GOT3 (cell line): Measurements from ENCODE around the gene ALDOC.
A peak's percentile ranks its signal among the peaks of the same experiment; 100 is the strongest.
"Not testable (repeated sequence)": the region's sequence is repeated elsewhere in the genome, so short reads cannot be mapped to it uniquely, and the experiment has no call there.

Source experiments
- DNase-seq: peaks from one replicate; lab custom pipeline; 2025; ENCODE audit warnings: mixed read lengths; lab: John Stamatoyannopoulos, UW

The ALDOC gene

GRCh38 chr17:28576758-28577465 is at the start of gene ALDOC:
Gene ALDOC (minus strand): TSS chr17:28576895. CDS start chr17:28575532, 1,363 bp downstream.
- no peak for DNase-seq

- no peak for DNase-seq
Measured at GRCh38 chr17:28624148-28624547, 47.5 kb upstream of the ALDOC start.

DNA sequence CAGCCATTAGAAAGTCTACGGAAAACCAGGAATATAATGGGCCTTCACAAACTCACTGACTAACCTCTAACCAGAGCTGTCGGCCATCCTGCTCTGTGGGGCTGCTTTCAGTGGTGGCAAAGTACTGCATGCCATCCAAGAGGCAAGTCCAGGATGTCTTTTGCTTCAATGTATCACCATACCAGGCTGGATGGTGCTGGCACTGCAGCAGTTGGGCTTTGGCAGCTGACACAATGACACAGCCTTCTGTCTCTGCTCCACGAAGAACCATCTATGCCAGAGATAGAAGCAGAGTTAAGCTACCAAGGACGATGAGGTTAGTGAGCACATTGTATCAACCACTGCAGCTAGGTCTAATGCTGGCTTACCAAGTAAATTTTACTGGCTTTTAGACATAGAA is 47.0 kb upstream of the ALDOC start:
- no peak for DNase-seq

- no peak for DNase-seq
Measured at GRCh38 chr17:28622186-28622585, 45.5 kb upstream of the ALDOC start.

- no peak for DNase-seq
Measured at GRCh38 chr17:28620010-28620409, 43.3 kb upstream of the ALDOC start.

- no peak for DNase-seq
Measured at GRCh38 chr17:28618464-28618863, 41.8 kb upstream of the ALDOC start.

DNA sequence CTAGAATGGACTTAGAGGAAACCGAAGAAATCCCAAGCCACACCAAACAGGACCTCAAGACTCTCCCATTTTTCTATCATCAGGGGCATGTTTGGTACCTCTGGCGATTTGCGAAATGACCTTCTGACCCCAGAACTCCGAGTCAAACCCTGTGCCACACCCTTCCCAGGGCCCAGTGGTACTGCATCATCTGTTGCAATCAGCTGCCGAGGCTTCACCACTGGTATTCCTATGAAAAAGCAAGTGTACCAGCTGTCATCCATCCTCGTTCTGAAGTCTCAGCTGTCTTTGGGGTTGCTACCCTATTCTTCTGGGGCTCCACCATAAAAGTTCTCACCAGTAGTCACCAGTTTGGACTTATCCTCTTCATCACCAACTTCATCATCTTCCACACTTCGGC is 39.6 kb upstream of the ALDOC start:
- DNase-seq, result no peak

GRCh38 chr17:28615260-28615940 is 38.7 kb upstream of the ALDOC start:
- DNase-seq, result no peak

- no peak for DNase-seq
Measured at GRCh38 chr17:28613931-28614381, 37.3 kb upstream of the ALDOC start, which contains the start of gene RSKR. Gene RSKR (minus strand): TSS chr17:28614185. CDS start chr17:28614161, 24 bp downstream.

GRCh38 chr17:28612936-28613872 is 36.5 kb upstream of the ALDOC start:
- DNase-seq, result no peak

- DNase-seq, result no peak
Measured at GRCh38 chr17:28612531-28612930, 35.8 kb upstream of the ALDOC start.

GRCh38 chr17:28610376-28610775 is 33.7 kb upstream of the ALDOC start:
- no peak for DNase-seq

GRCh38 chr17:28604031-28604430 is 27.3 kb upstream of the ALDOC start:
- DNase-seq, result not testable (repeated sequence)

- peak; percentile 43 for DNase-seq
Measured at GRCh38 chr17:28599311-28600184, 22.9 kb upstream of the ALDOC start.

DNA sequence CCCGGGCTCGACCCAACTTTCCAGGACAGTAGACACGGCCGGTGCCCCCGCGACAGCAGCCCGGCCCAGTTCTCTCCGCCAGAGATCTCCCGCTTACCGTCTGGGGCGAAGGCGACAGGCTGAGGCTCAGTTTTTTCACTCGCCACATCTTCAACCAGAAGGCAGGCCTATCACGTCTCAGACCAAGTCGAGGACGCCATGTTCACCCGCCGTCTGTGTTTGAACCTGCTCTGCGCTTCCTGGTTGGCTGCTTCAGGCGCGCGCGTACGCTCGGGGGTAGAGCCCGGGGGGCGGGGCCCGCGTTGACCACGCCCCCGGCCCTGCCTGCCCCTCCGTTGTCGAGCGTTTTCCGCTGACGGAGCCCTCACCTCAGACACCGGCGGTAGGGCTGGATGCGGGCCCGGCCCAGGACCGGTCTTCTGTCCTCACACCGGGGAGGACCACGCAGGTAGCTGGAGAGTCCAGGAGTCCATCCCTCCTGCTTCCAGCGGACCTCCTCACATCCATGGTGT is 22.2 kb upstream of the ALDOC start, which contains the start of gene SPAG5:
Gene SPAG5, minus strand, starts transcription at position 227 of the 512 bp plus-strand sequence. Its CDS starts 79 bp downstream, at position 148.
- peak; percentile 70 for DNase-seq

DNA sequence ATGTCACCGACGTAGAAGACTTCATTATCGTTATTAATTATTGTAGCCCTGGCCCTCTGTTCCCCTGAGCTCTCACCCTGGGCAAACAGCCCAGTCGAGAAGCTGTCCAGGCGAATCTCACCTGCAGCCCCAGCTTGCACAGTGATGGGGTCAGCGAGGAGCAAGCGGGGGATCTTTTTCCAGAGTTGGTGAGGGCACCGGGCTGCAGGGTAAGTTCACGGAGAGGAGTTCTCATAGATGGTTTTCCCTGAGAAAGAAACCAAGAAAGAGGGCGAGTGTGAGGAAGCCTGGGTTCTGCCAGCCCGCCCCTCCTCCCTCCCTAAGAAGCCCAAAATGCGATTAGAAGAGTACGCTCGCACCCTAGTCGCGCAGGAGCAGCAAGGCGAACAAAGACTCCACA is 21.7 kb upstream of the ALDOC start:
- DNase-seq, result no peak

GRCh38 chr17:28597606-28598383 is 21.1 kb upstream of the ALDOC start:
- no peak for DNase-seq

- DNase-seq, result no peak
Measured at GRCh38 chr17:28592260-28592659, 15.6 kb upstream of the ALDOC start.

DNA sequence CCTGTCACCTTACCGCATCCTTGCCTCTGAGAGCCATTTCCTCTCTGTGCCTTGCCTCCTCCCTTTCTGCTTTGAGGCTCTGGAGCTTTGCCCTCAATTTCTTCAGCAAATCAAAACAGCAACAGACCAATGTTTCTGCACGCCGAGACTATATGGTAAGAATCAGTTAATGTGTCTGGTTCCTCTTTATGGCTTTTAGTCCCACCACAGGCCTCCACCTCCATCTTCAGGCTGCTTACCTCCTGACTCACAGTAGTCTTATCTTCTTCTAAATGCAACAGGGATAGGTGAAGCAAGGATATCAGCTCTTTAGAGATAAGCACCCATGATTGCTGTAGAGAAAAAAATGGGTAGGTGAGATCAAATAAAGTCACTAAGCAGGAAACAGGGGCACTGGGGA is 9.2 kb upstream of the ALDOC start:
- no peak for DNase-seq

- DNase-seq, result no peak
Measured at GRCh38 chr17:28584434-28584833, 7.7 kb upstream of the ALDOC start.
